Cardiac fibroblast (primary cell): Measurements from ENCODE around the gene EPB41L1.

Source experiments
- DNase-seq, 2 donors: peaks; one replicate each; pipeline versions ENCODE4 v3.0.0 to v3.0.0-alpha.2; 2010; ENCODE audit warnings: low read depth in 2 of 2
- H3K4me3 ChIP-seq, 2 donors: replicated peaks in 1 of 2; 1 replicate in 1 of 2; 2 replicates in 1 of 2; pipeline ENCODE4 v1.5.1; 2011; ENCODE audit warnings: low read depth in 2 of 2, low read length in 2 of 2, mild to moderate bottlenecking in 2 of 2, moderate library complexity in 1 of 2
- CTCF ChIP-seq: IDR thresholded peaks from one replicate; pipeline ENCODE4 v1.5.1; 2011; ENCODE audit warnings: low read depth, mild to moderate bottlenecking, low read length, inconsistent platforms

Gene EPB41L1

GRCh38 chr20:36236786-36237121, 82.2 kb downstream of the EPB41L1 start:
- DNase-seq, result no peak
- no peak for TF ChIP-seq CTCF

GRCh38 chr20:36237477-36237876, 82.9 kb downstream of the EPB41L1 start:
- H3K4me3 ChIP-seq, result peak overlapping the region; percentile 78 to 84
- no peak for TF ChIP-seq CTCF
- no peak for DNase-seq

More at GRCh38 chr20:36236786-36237121, 82.2 kb downstream of the EPB41L1 start:
- peak overlapping the region; percentile 78 to 84 for H3K4me3 ChIP-seq

GRCh38 chr20:36238153-36238552, 83.6 kb downstream of the EPB41L1 start:
- no peak for TF ChIP-seq CTCF
- no peak overlapping the region for H3K4me3 ChIP-seq
- DNase-seq, result no peak

GRCh38 chr20:36238760-36239159, 84.2 kb downstream of the EPB41L1 start:
- TF ChIP-seq CTCF, result no peak
- no peak overlapping the region for H3K4me3 ChIP-seq
- no peak for DNase-seq

- H3K4me3 ChIP-seq, result no peak overlapping the region
- DNase-seq, result no peak
- no peak for TF ChIP-seq CTCF
Measured at GRCh38 chr20:36240076-36240475, 85.5 kb downstream of the EPB41L1 start.

- no peak for TF ChIP-seq CTCF
- no peak overlapping the region for H3K4me3 ChIP-seq
- DNase-seq, result no peak
Measured at GRCh38 chr20:36241678-36242077, 87.1 kb downstream of the EPB41L1 start.

GRCh38 chr20:36243726-36244125, 89.2 kb downstream of the EPB41L1 start:
- DNase-seq, result no peak
- TF ChIP-seq CTCF, result no peak

More at GRCh38 chr20:36243726-36244125, 89.2 kb downstream of the EPB41L1 start:
- no peak overlapping the region for H3K4me3 ChIP-seq
